Measurements from ENCODE around the gene LDLRAD2.

GRCh38 chr1:21825393-21825792 is 13.3 kb downstream of the LDLRAD2 start:
- TF ChIP-seq, protein P1, sequence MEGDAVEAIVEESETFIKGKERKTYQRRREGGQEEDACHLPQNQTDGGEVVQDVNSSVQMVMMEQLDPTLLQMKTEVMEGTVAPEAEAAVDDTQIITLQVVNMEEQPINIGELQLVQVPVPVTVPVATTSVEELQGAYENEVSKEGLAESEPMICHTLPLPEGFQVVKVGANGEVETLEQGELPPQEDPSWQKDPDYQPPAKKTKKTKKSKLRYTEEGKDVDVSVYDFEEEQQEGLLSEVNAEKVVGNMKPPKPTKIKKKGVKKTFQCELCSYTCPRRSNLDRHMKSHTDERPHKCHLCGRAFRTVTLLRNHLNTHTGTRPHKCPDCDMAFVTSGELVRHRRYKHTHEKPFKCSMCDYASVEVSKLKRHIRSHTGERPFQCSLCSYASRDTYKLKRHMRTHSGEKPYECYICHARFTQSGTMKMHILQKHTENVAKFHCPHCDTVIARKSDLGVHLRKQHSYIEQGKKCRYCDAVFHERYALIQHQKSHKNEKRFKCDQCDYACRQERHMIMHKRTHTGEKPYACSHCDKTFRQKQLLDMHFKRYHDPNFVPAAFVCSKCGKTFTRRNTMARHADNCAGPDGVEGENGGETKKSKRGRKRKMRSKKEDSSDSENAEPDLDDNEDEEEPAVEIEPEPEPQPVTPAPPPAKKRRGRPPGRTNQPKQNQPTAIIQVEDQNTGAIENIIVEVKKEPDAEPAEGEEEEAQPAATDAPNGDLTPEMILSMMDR (IDR thresholded peaks at IDR 0.05), result no peak
- TF ChIP-seq HDAC2 (IDR thresholded peaks at IDR 0.05) (no peak), EP300 (IDR thresholded peaks at IDR 0.05) (no peak), POLR2A (IDR thresholded peaks at IDR 0.05; ENCODE audit: low read length) (no peak), RAD21 (conservative IDR thresholded peaks at IDR 0.05 in 1 of 2, IDR thresholded peaks at IDR 0.05 in 1 of 2) (no peak), SMC3 (IDR thresholded peaks at IDR 0.05) (no peak), FOSL2 (IDR thresholded peaks at IDR 0.05) (no peak), FOSL2 (CRISPR knock-in tag; IDR thresholded peaks at IDR 0.05) (no peak), HMGXB4 (CRISPR knock-in tag; IDR thresholded peaks at IDR 0.05; ENCODE audit: borderline replicate concordance) (no peak), RNF2 (IDR thresholded peaks at IDR 0.05; ENCODE audit: borderline replicate concordance, low read depth) (no peak), CBX2 (IDR thresholded peaks at IDR 0.05; ENCODE audit: borderline replicate concordance, low read depth) (no peak), CEBPB (IDR thresholded peaks at IDR 0.05) (no peak)
- TF ChIP-seq, protein P2, sequence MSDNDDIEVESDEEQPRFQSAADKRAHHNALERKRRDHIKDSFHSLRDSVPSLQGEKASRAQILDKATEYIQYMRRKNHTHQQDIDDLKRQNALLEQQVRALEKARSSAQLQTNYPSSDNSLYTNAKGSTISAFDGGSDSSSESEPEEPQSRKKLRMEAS (IDR thresholded peaks at IDR 0.05), result no peak

Data from A549 (cell line).